Liver (tissue), 9 donors: Measurements from ENCODE around the gene CLEC16A. TPM values are rescaled to one million over a fixed set of nuclear protein-coding genes. Genes with fewer than 3 reads are reported as not detected.

ENCODE experiments used
- DNase-seq: peaks from one replicate; pipeline ENCODE4 v3.0.0-alpha.2; 2017; ENCODE audit warnings: low spot score
- H3K27ac ChIP-seq, 2 donors: one replicate each; pipeline ENCODE4 v1.7.0; 2013; ENCODE audit warnings: inconsistent platforms in 2 of 2, low read length in 2 of 2, control low read depth in 1 of 2, low read depth in 1 of 2, mild to moderate bottlenecking in 1 of 2
- H3K27me3 ChIP-seq, 4 donors: one replicate each; pipeline versions ENCODE4 v1.6.1 to v1.7.0; 2013; ENCODE audit warnings: low read length in 3 of 4, inconsistent platforms in 1 of 4, mild to moderate bottlenecking in 1 of 4, moderate library complexity in 1 of 4; ENCODE audit not compliant: control insufficient read depth in 4 of 4, insufficient read depth in 4 of 4
- H3K36me3 ChIP-seq, 4 donors: one replicate each; pipeline versions ENCODE4 v1.6.1 to v1.7.0; 2013; ENCODE audit warnings: low read length in 3 of 4, mild to moderate bottlenecking in 3 of 4, low read depth in 1 of 4, moderate library complexity in 1 of 4; ENCODE audit not compliant: control insufficient read depth in 4 of 4, insufficient read depth in 3 of 4
- H3K4me1 ChIP-seq, 4 donors: one replicate each; pipeline versions ENCODE4 v1.6.1 to v1.7.0; 2013; ENCODE audit warnings: low read length in 3 of 4, mild to moderate bottlenecking in 3 of 4, moderate library complexity in 1 of 4; ENCODE audit not compliant: control insufficient read depth in 4 of 4, insufficient read depth in 4 of 4
- H3K4me3 ChIP-seq, 3 donors: one replicate each; pipeline versions ENCODE4 v1.6.1 to v1.7.0; 2013; ENCODE audit warnings: low read length in 3 of 3, control low read depth in 1 of 3, low read depth in 1 of 3, mild to moderate bottlenecking in 1 of 3
- H3K9ac ChIP-seq, 2 donors: one replicate each; pipeline ENCODE4 v1.7.0; 2013; ENCODE audit warnings: low read length in 2 of 2, mild to moderate bottlenecking in 2 of 2, moderate library complexity in 2 of 2, control low read depth in 1 of 2, low read depth in 1 of 2
- H3K9me3 ChIP-seq, 4 donors: one replicate each; pipeline versions ENCODE4 v1.6.1 to v1.7.0; 2013; ENCODE audit warnings: low read length in 3 of 4; ENCODE audit not compliant: control insufficient read depth in 4 of 4
- EGR1 ChIP-seq, 2 donors: IDR thresholded peaks; 2 replicates each; pipeline ENCODE4 v1.6.1; 2016 to 2018; ENCODE audit warnings: antibody characterized with exemption in 2 of 2, low read depth in 2 of 2
- FOXA1 ChIP-seq: IDR thresholded peaks from 2 replicates; pipeline ENCODE4 v1.6.1; 2016; ENCODE audit warnings: antibody characterized with exemption
- FOXA2 ChIP-seq: IDR thresholded peaks from 2 replicates; pipeline ENCODE4 v1.6.1; 2016; ENCODE audit warnings: antibody characterized with exemption
- GABPA ChIP-seq, 2 donors: IDR thresholded peaks in 1 of 2; conservative IDR thresholded peaks in 1 of 2; 2 replicates each; pipeline ENCODE4 v1.6.1; 2016; ENCODE audit warnings: antibody characterized with exemption in 2 of 2, mild to moderate bottlenecking in 1 of 2, moderate library complexity in 1 of 2
- HNF4G ChIP-seq: IDR thresholded peaks from 2 replicates; pipeline ENCODE4 v1.6.1; 2016; ENCODE audit warnings: antibody characterized with exemption
- JUND ChIP-seq, 2 donors: IDR thresholded peaks; 2 replicates each; pipeline ENCODE4 v1.6.1; 2016; ENCODE audit warnings: antibody characterized with exemption in 2 of 2
- NR2F2 ChIP-seq: IDR thresholded peaks from 2 replicates; pipeline ENCODE4 v1.6.1; 2016; ENCODE audit warnings: antibody characterized with exemption
- RXRA ChIP-seq, 2 donors: IDR thresholded peaks; 2 replicates each; pipeline ENCODE4 v1.6.1; 2017 to 2018; ENCODE audit warnings: antibody characterized with exemption in 2 of 2, mild to moderate bottlenecking in 1 of 2
- TAF1 ChIP-seq: conservative IDR thresholded peaks from 2 replicates; pipeline ENCODE4 v1.6.1; 2016; ENCODE audit warnings: antibody characterized with exemption, mild to moderate bottlenecking
- YY1 ChIP-seq: IDR thresholded peaks from 2 replicates; pipeline ENCODE4 v1.6.1; 2016; ENCODE audit warnings: antibody characterized with exemption, mild to moderate bottlenecking
- WGBS: extraction: QIAGEN DNeasy Blood & Tissue Kit; methylation state at CpG from one replicate; pipeline ENCODE4 v1.1.7; 2013; 5-methylcytosine and 5-hydroxymethylcytosine counted together
- polyA plus RNA-seq, 2 donors: library from polyadenylated mRNA; stranded (reverse) in 1 of 2; unstranded in 1 of 2; fragments of 200-250 nt in 1 of 2; fragments of >200 nt in 1 of 2; fragmentation: Nextera tagmentation in 1 of 2; extraction: Ambion mirVana in 1 of 2; gene quantifications; one replicate each; pipeline versions ENCODE4 v1.2.1 to v1.2.3, GENCODE V29; 2013 to 2015
- total RNA-seq, 2 donors: library from RNA; depleted of rRNA; stranded (reverse); fragments of >200 nt; gene quantifications; one replicate each; pipeline ENCODE4 v1.2.3, GENCODE V29; 2014
- TF ChIP-seq, protein P1 (sequence below): IDR thresholded peaks from 2 replicates; pipeline ENCODE4 v1.6.1; 2016; ENCODE audit warnings: antibody characterized with exemption
- TF ChIP-seq, protein P2 (sequence below): IDR thresholded peaks from 2 replicates; pipeline ENCODE4 v1.6.1; 2016; ENCODE audit warnings: antibody characterized with exemption
- donor health status: healthy.
- donor health status: healthy.
- donor health status: healthy.
- donor health status: healthy.
- donor health status: healthy.

The CLEC16A gene
- total and polyA plus RNA-seq, 4 donors, result 9.7 to 23.0 (median 17.4) TPM

DNA sequence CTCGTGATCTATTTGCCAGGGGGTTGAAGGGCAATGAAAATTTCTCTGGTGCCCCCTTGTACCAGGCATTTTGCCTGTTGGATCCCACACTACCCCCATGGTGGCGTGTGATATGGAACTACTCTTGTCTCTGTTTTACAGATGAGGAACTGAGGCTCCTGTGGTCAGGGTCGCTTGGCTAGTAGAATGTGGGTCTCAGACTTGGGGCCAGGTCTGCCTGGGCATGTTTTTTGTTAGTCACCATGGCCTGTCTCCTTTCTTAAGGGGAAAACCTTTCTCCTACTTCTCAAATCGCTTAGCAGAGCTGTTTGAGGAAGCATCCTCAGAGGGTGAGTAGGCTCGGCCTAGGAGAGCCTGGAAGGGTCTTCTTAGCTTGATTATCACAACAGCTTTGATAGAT, 51.2 kb downstream of the CLEC16A start:
- H3K36me3 ChIP-seq, result peaks cover 5 to 29% (median 12%) of the 10 kb centered on the region in 4 donors

DNA sequence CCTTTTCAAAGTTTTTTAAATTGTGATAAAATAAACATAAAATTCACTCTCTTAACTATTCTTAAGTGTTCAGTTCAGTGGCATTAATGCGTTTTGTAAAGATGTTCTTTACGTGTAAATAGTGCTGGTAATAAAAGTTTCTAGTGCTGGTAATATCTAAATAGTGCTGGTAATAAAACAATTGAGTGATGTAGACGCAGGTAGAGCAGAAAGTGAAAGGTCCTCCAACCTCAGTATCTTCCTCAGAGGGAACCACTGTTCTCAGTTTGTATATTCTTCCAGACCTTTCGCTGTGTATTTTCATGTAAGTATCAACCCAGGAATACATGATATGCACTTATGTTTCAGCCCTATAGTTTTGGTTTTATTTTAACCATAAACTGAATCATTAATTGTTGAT, 53.1 kb downstream of the CLEC16A start:
- no peak for DNase-seq
- H3K9ac ChIP-seq, result no peak overlapping the region
- peaks cover 0 to 5% (median 0%) of the 10 kb centered on the region in 4 donors for H3K4me1 ChIP-seq
- TF ChIP-seq HNF4G (no peak), GABPA (IDR thresholded peaks at IDR 0.05 in 1 of 2, conservative IDR thresholded peaks at IDR 0.05 in 1 of 2) (no peak), NR2F2 (no peak), RXRA (IDR thresholded peaks at IDR 0.05) (no peak), YY1 (no peak), FOXA1 (no peak), EGR1 (IDR thresholded peaks at IDR 0.05; ENCODE audit: low read depth in 2 of 2) (no peak), JUND (IDR thresholded peaks at IDR 0.05) (no peak)
- TF ChIP-seq, protein P1, sequence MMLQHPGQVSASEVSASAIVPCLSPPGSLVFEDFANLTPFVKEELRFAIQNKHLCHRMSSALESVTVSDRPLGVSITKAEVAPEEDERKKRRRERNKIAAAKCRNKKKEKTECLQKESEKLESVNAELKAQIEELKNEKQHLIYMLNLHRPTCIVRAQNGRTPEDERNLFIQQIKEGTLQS, result no peak
- no peak overlapping the region for H3K4me3 ChIP-seq
- H3K36me3 ChIP-seq, result peaks cover 7 to 26% (median 12%) of the 10 kb centered on the region in 4 donors
- H3K27ac ChIP-seq, result no peak overlapping the region
- H3K9me3 ChIP-seq, result no peaks in the 10 kb centered on the region
- 88% methylated on average over 4 of the region's 4 CpGs for WGBS
- H3K27me3 ChIP-seq, result no peaks in the 10 kb centered on the region

More for the DNA sequence above, 51.2 kb downstream of the CLEC16A start:
- no peaks in the 10 kb centered on the region for H3K9me3 ChIP-seq
- H3K4me1 ChIP-seq, result no peaks in the 10 kb centered on the region
- no peak overlapping the region for H3K9ac ChIP-seq
- no peak for TF ChIP-seq FOXA1
- no peak for TF ChIP-seq TAF1
- no peak for TF ChIP-seq NR2F2
- TF ChIP-seq EGR1 (IDR thresholded peaks at IDR 0.05; ENCODE audit: low read depth in 2 of 2), result no peak
- TF ChIP-seq, protein P1, result no peak
- TF ChIP-seq FOXA2, result no peak
- TF ChIP-seq, protein P2, sequence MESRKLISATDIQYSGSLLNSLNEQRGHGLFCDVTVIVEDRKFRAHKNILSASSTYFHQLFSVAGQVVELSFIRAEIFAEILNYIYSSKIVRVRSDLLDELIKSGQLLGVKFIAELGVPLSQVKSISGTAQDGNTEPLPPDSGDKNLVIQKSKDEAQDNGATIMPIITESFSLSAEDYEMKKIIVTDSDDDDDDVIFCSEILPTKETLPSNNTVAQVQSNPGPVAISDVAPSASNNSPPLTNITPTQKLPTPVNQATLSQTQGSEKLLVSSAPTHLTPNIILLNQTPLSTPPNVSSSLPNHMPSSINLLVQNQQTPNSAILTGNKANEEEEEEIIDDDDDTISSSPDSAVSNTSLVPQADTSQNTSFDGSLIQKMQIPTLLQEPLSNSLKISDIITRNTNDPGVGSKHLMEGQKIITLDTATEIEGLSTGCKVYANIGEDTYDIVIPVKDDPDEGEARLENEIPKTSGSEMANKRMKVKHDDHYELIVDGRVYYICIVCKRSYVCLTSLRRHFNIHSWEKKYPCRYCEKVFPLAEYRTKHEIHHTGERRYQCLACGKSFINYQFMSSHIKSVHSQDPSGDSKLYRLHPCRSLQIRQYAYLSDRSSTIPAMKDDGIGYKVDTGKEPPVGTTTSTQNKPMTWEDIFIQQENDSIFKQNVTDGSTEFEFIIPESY, result no peak
- no peak overlapping the region for H3K4me3 ChIP-seq
- DNase-seq, result no peak
- H3K27me3 ChIP-seq, result no peaks in the 10 kb centered on the region
- WGBS, result 90% methylated on average over 5 of the region's 5 CpGs
- no peak overlapping the region for H3K27ac ChIP-seq

DNA sequence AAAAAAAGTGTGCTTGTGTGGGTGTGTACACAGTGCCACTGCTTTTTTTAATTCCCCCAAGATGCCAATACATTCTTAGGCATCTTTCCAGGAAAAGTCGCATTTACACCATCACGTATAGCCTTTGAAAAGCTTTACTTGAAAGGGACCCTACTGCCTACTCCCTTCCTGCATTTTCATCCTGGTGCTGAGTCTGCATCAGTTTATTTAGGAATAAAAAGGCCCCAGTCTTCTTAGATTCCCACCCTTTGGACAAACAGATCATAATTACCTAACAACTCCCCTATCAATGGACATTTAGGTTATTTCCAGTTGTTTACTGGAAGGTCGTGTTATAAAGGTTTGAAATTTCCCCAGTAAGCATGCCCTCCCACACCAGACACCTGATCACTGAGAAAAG, 54.9 kb downstream of the CLEC16A start:
- TF ChIP-seq HNF4G (no peak), FOXA1 (no peak), YY1 (no peak)
- WGBS, result 86% methylated on average over 3 of the region's 3 CpGs
- Histone ChIP-seq H3K9ac (no peak overlapping the region), H3K36me3 (peaks cover 7 to 31% (median 11%) of the 10 kb centered on the region in 4 donors), H3K27me3 (no peaks in the 10 kb centered on the region), H3K4me1 (peaks cover 0 to 5% (median 0%) of the 10 kb centered on the region in 4 donors), H3K27ac (no peak overlapping the region), H3K4me3 (no peak overlapping the region), H3K9me3 (no peaks in the 10 kb centered on the region)
- no peak for DNase-seq
